Activated naive CD4-positive, alpha-beta T cell treated with anti-CD3 and anti-CD28 coated beads, Interleukin-2, amount 50 U/mL, for 72 hours (primary cell): Measurements from ENCODE around the gene RORB. TPM values are rescaled to one million over a fixed set of nuclear protein-coding genes. Genes with fewer than 3 reads are reported as not detected.

Source experiments
- ATAC-seq, 2 donors: fragments of 150-1000 bp; cut with Tn5 transposase; 2 replicates each; pipeline ENCODE4 v1.10.0; 2021; ENCODE audit warnings: mild to moderate bottlenecking in 2 of 2, moderate library complexity in 2 of 2
- DNase-seq, 2 donors: peaks; one replicate each; pipeline ENCODE4 v3.0.0; 2021 to 2022; ENCODE audit warnings: low spot score in 2 of 2
- H3K27ac Mint-ChIP-seq, 2 donors: one replicate each; pipeline ENCODE4 v1.8.0; 2022; ENCODE audit warnings: mild to moderate bottlenecking in 2 of 2, mixed read lengths in 2 of 2
- H3K36me3 Mint-ChIP-seq, 2 donors: one replicate each; pipeline ENCODE4 v1.8.0; 2022; ENCODE audit warnings: mixed read lengths in 2 of 2
- H3K9me3 Mint-ChIP-seq, 2 donors: one replicate each; pipeline ENCODE4 v1.8.0; 2022; ENCODE audit warnings: mixed read lengths in 2 of 2
- total RNA-seq, 2 donors: library from RNA; stranded (reverse); gene quantifications; one replicate each; pipeline ENCODE4 v1.2.3, GENCODE V29; 2022

The RORB gene
- total RNA-seq, 2 donors from 2014 or later, result not detected

- Mint-ChIP-seq H3K9me3 (no peaks in the 10 kb centered on the region), H3K27ac (no peak overlapping the region), H3K36me3 (no peaks in the 10 kb centered on the region)
- DNase-seq, result no peak
- ATAC-seq, result no peak
Measured at GRCh38 chr9:74643303-74643923, 146.3 kb downstream of the RORB start.

GRCh38 chr9:74644023-74644422 lies 146.9 kb downstream of the RORB start:
- Mint-ChIP-seq H3K27ac (no peak overlapping the region), H3K9me3 (no peaks in the 10 kb centered on the region), H3K36me3 (no peaks in the 10 kb centered on the region)
- ATAC-seq, result no peak
- DNase-seq, result no peak

- Mint-ChIP-seq H3K36me3 (no peaks in the 10 kb centered on the region), H3K27ac (no peak overlapping the region), H3K9me3 (no peaks in the 10 kb centered on the region)
- ATAC-seq, result peak in 1 of 2 donors; percentile 40
- peak in 1 of 2 donors; percentile 4 for DNase-seq
Measured at GRCh38 chr9:74645007-74645639, 148.0 kb downstream of the RORB start.

- no peaks in the 10 kb centered on the region for H3K36me3 Mint-ChIP-seq
- no peak for DNase-seq
- no peak overlapping the region for H3K27ac Mint-ChIP-seq
- peaks cover 0 to 3% of the 10 kb centered on the region in 2 donors for H3K9me3 Mint-ChIP-seq
- ATAC-seq, result no peak
Measured at GRCh38 chr9:74653410-74654080, 156.4 kb downstream of the RORB start.

- ATAC-seq, result no peak
- DNase-seq, result no peak
- Mint-ChIP-seq H3K27ac (no peak overlapping the region), H3K36me3 (no peaks in the 10 kb centered on the region), H3K9me3 (no peaks in the 10 kb centered on the region)
Measured at GRCh38 chr9:74662674-74663073, 165.5 kb downstream of the RORB start.

GRCh38 chr9:74663439-74663838 lies 166.3 kb downstream of the RORB start:
- Mint-ChIP-seq H3K27ac (no peak overlapping the region), H3K9me3 (no peaks in the 10 kb centered on the region), H3K36me3 (no peaks in the 10 kb centered on the region)
- DNase-seq, result no peak
- no peak for ATAC-seq

- H3K36me3 Mint-ChIP-seq, result no peaks in the 10 kb centered on the region
- ATAC-seq, result no peak
- H3K9me3 Mint-ChIP-seq, result no peaks in the 10 kb centered on the region
- no peak for DNase-seq
- no peak overlapping the region for H3K27ac Mint-ChIP-seq
Measured at GRCh38 chr9:74666625-74667316, 169.6 kb downstream of the RORB start.

GRCh38 chr9:74672237-74672636 lies 175.1 kb downstream of the RORB start:
- ATAC-seq (no peak), DNase-seq (no peak)
- no peaks in the 10 kb centered on the region for H3K9me3 Mint-ChIP-seq
- H3K36me3 Mint-ChIP-seq, result no peaks in the 10 kb centered on the region
- H3K27ac Mint-ChIP-seq, result no peak overlapping the region

- no peaks in the 10 kb centered on the region for H3K36me3 Mint-ChIP-seq
- no peak overlapping the region for H3K27ac Mint-ChIP-seq
- no peak for ATAC-seq
- no peak for DNase-seq
- no peaks in the 10 kb centered on the region for H3K9me3 Mint-ChIP-seq
Measured at GRCh38 chr9:74674077-74674476, 176.9 kb downstream of the RORB start.

- ATAC-seq, result no peak
- DNase-seq, result no peak
- Mint-ChIP-seq H3K36me3 (no peaks in the 10 kb centered on the region), H3K27ac (no peak overlapping the region), H3K9me3 (no peaks in the 10 kb centered on the region)
Measured at GRCh38 chr9:74681906-74682305, 184.8 kb downstream of the RORB start.

GRCh38 chr9:74683322-74683721 lies 186.2 kb downstream of the RORB start:
- no peaks in the 10 kb centered on the region for H3K9me3 Mint-ChIP-seq
- no peak for DNase-seq
- no peak overlapping the region for H3K27ac Mint-ChIP-seq
- H3K36me3 Mint-ChIP-seq, result no peaks in the 10 kb centered on the region
- no peak for ATAC-seq

GRCh38 chr9:74691058-74691457 lies 193.9 kb downstream of the RORB start:
- H3K36me3 Mint-ChIP-seq, result no peaks in the 10 kb centered on the region
- H3K9me3 Mint-ChIP-seq, result no peaks in the 10 kb centered on the region
- DNase-seq (no peak), ATAC-seq (no peak)
- H3K27ac Mint-ChIP-seq, result no peak overlapping the region

GRCh38 chr9:74696520-74696919 lies 199.4 kb downstream of the RORB start:
- no peak overlapping the region for H3K27ac Mint-ChIP-seq
- no peaks in the 10 kb centered on the region for H3K9me3 Mint-ChIP-seq
- DNase-seq, result no peak
- H3K36me3 Mint-ChIP-seq, result no peaks in the 10 kb centered on the region
- peak in 1 of 2 donors; percentile 69 for ATAC-seq

- DNase-seq, result no peak
- no peaks in the 10 kb centered on the region for H3K36me3 Mint-ChIP-seq
- no peak overlapping the region for H3K27ac Mint-ChIP-seq
- H3K9me3 Mint-ChIP-seq, result no peaks in the 10 kb centered on the region
- ATAC-seq, result no peak
Measured at GRCh38 chr9:74697535-74697934, 200.4 kb downstream of the RORB start.

GRCh38 chr9:74711341-74711740 lies 214.2 kb downstream of the RORB start:
- ATAC-seq (no peak), DNase-seq (no peak)
- no peak overlapping the region for H3K27ac Mint-ChIP-seq
- no peaks in the 10 kb centered on the region for H3K9me3 Mint-ChIP-seq
- H3K36me3 Mint-ChIP-seq, result no peaks in the 10 kb centered on the region

- Mint-ChIP-seq H3K36me3 (no peaks in the 10 kb centered on the region), H3K27ac (no peak overlapping the region), H3K9me3 (no peaks in the 10 kb centered on the region)
- no peak for DNase-seq
- no peak for ATAC-seq
Measured at GRCh38 chr9:74718709-74719108, 221.6 kb downstream of the RORB start.

- Mint-ChIP-seq H3K36me3 (no peaks in the 10 kb centered on the region), H3K9me3 (no peaks in the 10 kb centered on the region), H3K27ac (no peak overlapping the region)
- DNase-seq (no peak), ATAC-seq (no peak)
Measured at GRCh38 chr9:74719306-74719705, 222.2 kb downstream of the RORB start.
